GM18511 (cell line): ENCODE measurements around the gene TOLLIP.

Experiments used
- ATAC-seq: cut with Tn5 transposase; IDR thresholded peaks from one replicate; pipeline ENCODE4 v1.9.1; 2021; ENCODE audit warnings: mild to moderate bottlenecking, moderate library complexity; ENCODE audit not compliant: unreplicated experiment

The TOLLIP gene

DNA sequence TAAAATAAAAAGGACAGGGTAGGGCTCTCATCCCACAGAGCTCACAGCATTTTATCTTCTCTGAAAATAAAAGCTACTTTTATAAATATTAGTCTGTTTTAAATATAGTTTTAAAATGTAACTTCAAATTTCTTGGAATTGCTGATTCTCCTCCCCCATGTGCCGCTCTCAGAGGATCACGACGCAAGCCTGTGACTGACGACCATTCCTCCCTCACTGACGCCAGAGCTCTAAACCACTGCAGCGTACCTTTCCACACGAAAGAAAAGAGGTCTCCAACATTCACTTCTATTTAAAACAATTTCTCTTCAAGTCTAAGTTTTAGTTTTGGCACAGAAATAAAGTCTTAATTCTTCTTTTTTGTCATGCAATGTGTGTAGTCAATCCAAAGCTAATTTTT, 9.3 kb downstream of the TOLLIP start:
- ATAC-seq: no peak

DNA sequence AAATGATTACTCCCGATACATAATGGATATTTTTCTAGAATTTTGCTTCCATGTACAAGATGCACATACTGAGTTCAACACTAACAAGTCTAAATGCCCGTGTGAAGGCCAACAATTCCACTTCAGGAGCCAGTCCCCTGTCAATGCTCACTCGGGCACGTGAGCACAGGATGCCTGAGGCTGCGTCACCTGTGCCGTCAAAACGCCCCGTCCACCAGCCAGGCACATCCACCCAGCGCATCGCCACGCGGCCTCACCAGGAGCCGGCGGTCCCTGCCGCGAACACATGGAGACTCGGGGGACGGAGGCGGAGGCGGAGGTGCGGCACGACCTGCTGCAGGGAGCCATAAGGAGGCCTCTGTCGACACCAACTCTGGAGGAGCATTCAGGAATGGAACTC, 9.8 kb downstream of the TOLLIP start:
- no peak for ATAC-seq

DNA sequence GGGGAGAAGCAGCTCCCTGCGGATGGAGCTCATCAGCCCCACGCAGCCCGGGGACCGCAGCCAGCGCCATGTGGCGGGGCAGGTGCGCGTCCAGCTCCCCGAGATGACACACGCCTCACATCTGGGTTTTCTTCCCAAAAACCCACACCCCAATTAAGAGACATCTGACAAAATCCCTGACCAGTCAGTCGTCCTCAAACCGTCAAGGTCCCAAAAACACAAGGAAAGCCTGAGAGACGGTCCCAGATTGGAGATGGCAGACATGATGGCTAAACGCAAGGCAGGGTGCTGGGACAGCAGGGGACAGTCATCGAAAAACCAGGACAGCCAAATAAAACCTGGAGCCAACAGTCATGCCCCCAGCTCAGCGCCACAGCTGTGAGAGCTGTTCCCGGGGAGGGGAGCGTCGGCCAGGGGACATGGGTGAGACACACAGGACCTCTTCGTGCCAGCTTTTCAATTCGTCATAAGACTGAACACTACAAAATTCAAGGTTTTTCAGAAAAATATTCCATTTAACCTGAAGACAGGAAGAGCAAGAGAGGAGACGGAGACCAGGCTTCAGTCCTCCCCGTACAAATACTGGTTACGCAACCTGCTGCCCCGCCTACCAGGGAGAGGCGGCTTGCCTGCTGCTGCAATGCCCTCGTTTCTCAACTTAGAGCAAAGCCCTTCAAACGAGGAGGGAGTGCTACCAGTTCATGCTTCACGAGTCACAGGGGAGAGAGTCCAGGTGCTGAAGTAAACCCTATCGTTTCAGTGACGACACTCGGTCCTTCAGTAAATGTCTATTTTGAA, 10.5 kb downstream of the TOLLIP start:
- ATAC-seq: no peak

GRCh38 chr11:1297576-1298473, 11.6 kb downstream of the TOLLIP start:
- no peak for ATAC-seq

GRCh38 chr11:1297011-1297575, 12.3 kb downstream of the TOLLIP start:
- ATAC-seq: no peak

- no peak for ATAC-seq
These were observed 13.1 kb downstream of the TOLLIP start for GRCh38 chr11:1296287-1296686.

DNA sequence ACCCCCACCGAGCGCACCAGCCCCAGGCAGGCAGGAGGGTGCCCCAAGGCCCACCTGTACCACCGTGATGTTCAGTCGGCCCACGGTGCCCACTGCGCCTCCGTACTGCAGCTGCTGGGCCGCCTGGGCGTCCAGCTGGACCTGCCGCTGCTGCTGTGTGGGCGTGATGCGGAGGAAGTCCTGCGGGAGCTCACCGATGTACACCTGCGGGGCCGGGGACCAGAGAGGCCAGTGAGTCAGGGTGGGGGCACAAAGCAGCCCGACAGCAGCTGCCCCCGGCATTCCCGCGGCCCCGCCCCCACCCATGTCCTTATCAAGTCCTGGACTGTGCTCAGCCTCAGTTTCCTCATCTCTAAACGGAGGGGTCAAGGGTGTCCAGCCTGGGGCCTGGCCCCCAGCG, 13.8 kb downstream of the TOLLIP start:
- no peak for ATAC-seq

DNA sequence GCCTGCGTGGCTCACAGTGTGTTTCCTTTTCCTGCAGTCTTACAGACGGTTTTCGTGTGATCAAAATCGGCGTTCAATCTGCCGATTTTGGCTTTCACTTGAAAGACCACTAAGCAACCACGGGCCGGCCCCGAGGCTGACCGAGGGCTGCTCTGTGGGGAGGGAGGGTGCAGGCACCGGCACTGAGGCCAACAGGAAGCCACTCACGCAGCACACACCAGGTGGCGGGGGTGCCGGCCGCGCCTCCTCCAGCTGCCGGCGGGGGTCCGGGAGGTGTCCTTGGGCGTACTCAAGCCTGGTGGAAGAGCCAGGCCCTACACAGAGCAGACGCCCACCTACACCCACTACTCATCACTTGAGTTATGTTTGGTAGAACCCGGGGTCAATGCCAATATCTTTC, 14.3 kb downstream of the TOLLIP start:
- ATAC-seq: no peak

DNA sequence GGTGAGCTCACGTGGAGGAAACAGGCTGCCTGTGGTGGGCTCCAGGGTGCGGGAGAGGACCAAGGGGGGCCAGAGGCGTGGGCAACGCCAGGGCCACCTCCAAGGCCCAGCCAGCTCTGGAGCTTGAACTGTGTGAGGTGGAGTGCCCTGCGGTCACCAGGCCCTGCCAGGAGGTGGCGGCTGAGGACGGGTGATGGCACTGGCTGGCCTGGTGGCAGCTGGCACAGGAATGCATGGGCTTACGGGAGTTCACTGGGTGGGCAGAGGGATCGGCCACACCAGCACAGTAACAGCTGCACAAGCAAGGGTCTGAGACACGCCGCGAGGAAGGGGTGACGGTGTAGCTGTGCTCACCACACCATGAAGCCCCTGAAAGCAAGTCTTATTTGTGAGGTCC, 15.8 kb downstream of the TOLLIP start:
- no peak for ATAC-seq

- no peak for ATAC-seq
These were observed 16.5 kb downstream of the TOLLIP start for GRCh38 chr11:1292644-1293618.

- ATAC-seq: no peak
These were observed 17.3 kb downstream of the TOLLIP start for GRCh38 chr11:1292018-1292643.

DNA sequence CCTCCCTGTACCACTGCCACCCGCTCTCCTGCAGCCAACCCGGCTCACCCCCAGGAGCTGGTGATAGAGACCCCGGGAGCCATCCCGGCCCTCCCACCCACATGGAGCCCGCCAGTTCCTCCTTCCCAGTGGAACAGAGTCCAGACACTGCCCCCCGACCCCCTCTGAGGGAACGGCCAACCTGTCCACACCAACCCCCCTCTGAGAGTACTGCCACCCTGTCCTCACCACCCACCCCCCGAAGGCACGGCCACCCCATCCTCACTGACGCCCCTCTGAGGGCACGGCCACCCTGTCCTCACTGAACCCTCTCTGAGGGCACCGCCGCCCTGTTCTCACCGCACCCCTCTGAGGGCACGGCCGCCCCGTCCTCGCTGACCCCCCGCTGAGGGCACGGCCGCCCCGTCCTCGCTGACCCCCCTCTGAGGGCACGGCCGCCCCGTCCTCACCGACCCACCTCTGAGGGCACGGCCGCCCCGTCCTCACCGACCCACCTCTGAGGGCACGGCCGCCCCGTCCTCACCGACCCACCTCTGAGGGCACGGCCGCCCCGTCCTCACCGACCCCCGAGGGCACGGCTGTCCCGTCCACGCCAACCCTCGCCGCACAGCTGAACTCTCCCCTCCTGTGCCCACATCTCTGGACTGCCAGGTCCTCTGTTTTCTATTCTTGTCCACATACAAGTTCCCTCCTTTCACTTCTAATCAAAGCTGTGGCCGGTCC, 18.0 kb downstream of the TOLLIP start:
- ATAC-seq: no peak

DNA sequence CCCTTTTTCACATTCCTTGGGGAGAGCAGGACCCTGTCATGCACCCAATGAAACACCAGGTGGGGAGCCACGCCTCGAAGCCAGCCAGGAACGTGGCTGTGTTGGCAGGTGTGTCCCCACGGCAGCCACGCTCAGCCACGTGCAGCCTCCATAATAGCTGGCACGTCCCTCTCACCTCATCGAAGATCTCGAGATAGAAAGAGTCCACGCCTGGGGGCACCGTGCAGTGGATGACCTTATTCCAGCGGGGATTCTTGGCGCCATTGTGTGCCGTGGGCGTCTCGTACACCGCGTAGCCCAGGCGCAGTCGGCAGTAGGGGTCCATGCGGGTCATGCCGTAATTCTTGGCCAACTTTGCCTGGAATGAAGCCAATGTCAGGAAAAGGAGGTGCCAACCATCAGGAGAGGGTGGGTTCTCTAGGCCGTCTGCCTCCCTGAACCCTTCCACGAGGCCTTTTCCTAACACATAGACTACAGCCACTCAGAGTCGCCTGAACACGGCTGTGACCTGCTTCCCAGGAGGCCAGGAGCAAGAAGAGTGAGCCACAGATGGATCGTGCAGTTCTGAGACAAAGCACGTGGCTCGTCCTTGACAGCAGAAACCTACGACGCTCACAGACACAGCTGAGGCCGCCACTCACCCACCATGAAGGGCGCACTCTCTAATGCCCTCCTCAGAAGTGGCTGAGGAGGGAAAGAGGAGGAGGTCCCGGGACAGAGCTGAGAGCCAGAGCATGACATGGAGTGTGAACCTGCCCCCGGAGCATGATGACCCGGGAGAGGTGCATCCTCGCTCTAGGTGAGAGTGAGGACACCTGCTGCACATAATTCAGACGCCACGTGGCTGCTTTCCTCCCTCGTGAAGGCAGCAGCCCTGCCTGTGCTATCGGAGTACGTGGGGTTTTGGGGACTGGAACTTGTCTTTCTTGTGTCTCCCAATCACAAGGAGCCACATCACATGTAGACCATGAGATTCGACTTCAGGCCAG, 19.1 kb downstream of the TOLLIP start:
- no peak for ATAC-seq

DNA sequence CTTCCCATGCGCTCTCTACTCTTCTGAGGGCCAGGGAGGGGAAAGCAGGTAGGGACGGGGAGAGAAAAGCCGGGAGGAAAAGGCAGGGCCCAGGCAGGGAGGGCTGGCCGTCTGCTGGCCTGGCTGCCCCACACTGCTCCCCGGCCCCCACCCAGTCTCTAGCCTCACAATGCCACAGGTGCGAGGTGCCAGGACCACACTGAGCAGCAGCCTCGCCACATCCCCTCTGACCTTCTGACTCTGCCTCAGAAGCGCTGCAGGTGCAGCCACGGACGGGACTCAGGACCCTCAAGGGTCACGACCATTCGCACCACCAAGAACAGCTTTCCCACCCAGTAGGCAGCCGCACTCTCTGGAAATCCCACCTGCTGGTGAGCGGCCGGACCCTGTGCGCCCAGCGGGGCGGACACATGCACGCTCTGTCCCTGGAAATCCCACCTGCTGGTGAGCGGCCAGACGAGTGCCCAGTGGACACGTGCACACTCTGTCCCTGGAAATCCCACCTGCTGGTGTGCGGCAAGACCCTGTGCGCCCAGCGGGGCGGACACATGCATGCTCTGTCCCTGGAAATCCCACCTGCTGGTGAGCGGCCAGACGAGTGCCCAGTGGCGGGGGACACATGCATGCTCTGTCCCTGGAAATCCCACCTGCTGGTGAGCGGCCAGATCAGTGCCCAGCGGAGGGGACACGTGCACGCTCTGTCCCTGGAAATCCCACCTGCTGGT, 20.1 kb downstream of the TOLLIP start:
- ATAC-seq: no peak

DNA sequence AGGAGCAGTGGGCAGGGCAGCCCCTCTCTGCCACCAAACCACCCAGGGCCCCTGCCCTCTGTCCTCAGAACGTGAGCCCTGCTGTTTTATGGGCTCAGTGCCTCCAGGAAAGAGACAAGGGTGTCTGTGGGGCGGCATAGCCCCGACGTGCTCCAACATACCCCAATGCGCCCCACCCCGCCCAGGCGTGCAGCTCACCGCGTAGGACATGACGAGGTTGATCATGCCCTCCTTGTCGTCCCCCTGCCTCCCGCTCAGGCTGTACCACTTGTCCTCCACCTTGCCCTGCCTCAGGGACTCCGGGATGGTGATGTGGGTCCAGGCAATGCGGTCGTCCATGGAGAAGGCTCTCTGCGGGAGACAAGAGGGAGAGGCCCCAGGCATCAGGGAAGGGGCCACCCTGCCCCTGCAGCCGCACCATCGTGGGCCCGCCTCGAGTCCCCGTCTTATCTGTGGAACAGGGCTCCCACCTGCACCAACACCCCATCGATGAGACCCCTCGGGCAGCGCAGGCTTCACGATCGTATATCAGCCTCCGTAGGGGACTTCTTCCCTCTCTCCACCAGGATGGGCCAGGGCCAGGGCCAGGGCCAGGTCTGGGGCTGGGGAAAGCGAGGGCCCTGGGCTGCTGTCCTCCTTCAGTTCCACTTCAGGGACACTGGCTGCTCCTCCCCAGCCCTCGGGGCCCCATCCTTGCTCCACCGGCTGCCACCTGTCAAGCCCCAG, 20.8 kb downstream of the TOLLIP start:
- ATAC-seq: no peak

DNA sequence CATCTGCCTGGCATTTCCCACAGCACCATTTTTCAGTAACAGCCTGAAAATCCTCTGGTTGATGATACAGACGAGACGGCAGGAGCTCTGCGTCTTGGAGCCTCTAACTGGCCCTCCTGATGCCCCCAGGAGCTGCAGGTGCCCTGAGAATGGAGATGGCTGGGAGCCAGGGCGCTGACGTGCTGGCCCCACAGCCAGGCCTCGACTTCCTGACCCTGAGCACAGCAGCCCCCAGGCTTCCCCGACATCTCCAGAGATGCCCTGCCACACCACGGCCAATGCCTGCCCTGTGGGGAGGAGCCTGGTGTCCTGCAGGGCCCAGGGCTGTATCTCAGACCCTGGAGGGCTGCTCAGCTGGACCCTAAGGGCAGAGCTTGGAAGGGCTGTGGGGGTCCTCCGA, 21.5 kb downstream of the TOLLIP start:
- ATAC-seq: no peak

DNA sequence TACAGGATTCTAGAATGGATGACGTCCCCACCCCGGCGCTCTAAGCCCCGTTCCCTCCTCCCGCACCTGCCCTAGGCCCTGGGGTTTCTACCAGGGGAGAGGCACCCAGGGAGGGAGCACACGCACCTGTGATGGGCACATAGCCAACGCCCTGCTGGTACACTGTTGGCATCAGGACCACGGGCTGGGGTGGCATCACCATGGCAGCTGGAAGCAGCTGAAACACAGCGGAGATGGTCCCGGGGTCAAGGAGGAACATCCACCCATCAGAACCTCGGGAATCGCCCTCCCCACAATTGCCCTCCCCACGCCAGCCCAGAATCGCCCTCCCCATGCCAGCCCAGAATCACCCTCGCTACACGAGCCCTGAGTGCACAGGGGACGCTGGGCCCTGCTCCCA, 23.6 kb downstream of the TOLLIP start:
- no peak for ATAC-seq
